ENCODE results near the gene TFEB.
"Not testable (repeated sequence)": the region's sequence is repeated elsewhere in the genome, so short reads cannot be mapped to it uniquely, and the experiment has no call there.

TFEB gene

DNA sequence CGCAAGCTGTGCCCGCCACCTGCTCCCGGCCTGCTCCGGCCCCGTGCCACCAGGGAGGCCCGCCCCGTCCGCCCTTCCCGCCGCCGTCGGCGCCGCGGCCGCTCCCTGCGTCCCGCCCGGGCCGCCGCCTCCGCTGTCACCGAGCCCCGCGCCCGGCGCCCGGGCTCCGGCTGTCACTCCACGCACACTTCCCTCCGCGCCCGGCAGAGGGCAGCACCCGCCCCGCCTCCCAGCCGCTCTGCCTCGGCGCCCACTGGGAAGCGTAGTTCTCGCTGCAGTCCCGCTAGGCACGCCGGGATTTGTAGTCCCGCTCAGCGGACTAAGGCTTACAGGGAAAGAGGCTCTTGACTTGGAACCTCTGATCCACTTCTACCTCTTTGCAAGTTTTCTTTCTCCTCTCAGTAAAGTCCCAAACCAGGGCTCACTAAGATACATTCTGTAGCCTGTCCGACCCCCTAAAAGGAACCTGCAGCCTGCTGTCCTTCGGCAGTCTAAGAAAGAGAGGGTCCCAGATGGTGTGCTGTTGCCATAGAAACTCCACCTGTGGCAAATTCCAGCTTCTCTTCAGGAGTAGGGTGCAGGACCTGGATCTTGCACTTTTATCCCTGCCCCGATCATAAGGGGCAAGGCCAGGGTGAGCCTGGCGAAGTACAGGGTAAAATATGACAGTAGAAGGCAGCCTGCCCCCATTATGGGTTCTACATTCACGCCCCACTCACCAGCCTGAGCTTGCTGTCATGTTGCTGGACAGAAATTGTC is at the start of gene TFEB:
TFEB (minus strand) TSS at position 182 of the 759 bp plus-strand sequence. CDS start 44,395 bp downstream, outside the sequence.
- DNase-seq = peak; percentile 89

DNA sequence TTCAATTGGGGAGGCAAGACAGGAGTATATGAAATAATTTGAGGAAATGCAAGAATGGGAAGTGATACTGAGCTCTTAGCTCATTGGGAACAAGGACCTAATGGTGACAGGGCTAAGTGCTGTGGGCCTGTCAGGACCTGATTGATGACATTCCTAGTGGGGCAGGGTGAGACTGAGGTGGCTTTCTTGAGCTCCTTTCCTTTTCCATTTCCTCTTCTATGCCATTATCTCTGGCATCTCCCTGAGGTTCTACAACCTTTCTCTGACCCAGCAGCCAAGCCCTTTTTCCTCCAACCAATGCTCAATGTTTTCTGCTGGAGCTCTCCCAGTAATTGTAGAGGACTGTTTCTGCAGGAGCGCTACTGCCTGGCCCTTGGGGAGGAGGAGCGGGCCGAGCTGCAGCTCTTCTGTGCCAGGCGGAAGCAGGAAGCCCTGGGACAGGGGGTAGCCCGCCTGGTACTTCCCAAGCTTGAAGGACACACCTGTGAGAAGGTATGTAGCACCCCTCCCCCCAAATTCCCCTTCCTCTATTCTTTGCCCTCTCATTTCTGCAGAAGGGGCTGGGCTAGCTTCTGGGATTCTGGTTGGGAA is 49.3 kb upstream of the TFEB start:
- DNase-seq = no peak

DNA sequence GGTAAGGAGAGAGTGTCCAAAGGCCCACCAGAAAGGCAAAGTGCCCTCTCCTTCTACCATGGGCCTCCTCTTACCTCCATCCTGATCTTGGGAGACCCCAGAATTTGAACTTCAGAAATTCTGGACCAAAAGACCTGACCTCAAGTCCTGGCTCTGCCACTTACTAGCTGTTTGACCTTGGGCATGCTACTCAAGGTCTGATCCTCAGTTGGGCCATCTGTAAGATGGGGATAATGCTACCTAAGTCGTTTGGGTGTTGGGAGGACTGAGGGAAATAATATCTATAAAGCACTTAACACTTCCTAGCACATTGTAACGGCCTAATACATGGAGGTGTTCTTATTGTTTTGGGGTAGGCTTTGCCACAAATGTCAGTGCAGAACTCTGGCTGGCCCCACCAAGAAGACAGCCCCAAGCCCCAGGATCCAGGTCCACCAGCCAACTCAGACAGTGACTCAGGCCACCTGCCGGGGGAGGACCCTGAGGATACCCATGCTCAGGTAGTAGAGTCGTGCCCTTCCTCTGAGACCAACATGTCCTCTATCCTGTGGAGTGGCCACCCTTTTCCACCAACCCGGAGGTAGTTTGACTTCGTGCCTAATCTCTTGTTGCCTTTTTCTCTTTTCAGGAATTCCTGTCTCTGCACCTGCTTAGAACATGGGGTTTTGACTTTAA is 47.8 kb upstream of the TFEB start:
- no peak for DNase-seq

DNA sequence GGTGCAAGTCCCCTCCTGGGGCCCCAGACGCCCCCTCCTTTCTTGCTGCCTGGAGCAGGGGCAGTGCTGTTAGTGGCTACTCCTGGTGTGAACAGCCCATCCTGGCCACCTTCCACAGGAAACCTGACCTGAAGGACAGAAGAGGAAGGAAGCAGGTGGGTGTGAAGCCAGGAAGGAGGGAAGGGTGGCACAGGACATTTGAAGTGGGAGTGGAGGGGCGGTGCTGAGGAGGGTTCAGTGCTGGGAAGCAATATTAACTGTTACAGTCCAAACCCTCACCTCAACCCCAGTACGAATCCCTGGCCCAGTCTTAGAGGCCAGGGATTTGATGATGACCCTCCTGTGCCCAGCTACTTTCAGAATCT is 45.9 kb upstream of the TFEB start:
- DNase-seq = peak; percentile 58

DNA sequence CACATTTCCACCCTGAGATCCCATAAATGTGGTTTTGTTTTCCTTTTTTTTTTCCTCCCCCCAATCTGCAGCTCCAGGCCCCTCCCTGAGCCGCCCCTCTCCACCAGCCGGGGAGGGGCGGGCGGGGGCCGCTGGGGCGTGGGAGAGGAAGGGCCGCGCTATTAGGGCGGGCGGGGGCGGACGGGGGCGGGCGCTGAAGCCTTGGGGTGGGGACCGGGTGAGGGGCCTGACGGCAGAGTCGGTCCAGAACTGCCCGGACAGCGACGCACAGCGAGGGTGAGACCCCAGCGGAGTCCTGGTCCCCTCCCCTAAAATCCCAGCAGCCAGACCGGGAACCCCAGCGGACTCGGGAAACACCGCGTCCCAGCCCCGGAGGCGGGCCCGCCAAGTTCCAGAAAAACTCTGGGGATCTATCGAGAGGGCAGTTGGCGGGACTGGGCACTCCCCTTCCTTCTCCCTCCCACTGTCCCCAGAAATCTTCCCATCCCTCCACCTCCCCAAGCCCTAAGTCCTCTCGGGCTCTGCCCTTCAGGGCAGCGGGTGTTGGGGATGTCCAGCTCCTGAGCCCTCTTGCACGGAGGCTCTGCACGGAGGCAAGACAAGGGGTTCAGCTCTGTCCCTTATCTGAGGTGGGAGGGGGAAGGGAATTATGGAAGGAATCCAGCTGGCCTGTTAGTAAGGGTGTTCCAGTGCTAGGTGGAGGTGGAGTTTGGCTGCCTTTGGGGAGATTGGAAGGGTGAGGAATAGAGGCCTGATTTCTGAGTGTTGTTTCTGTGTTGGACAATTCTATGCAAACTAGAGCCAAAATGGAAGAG is 45.4 kb upstream of the TFEB start, which contains the start of gene PRICKLE4:
PRICKLE4 (plus strand) TSS at position 232 of the 815 bp plus-strand sequence. CDS start 2,692 bp downstream, outside the sequence.
- DNase-seq = peak; percentile 58

DNA sequence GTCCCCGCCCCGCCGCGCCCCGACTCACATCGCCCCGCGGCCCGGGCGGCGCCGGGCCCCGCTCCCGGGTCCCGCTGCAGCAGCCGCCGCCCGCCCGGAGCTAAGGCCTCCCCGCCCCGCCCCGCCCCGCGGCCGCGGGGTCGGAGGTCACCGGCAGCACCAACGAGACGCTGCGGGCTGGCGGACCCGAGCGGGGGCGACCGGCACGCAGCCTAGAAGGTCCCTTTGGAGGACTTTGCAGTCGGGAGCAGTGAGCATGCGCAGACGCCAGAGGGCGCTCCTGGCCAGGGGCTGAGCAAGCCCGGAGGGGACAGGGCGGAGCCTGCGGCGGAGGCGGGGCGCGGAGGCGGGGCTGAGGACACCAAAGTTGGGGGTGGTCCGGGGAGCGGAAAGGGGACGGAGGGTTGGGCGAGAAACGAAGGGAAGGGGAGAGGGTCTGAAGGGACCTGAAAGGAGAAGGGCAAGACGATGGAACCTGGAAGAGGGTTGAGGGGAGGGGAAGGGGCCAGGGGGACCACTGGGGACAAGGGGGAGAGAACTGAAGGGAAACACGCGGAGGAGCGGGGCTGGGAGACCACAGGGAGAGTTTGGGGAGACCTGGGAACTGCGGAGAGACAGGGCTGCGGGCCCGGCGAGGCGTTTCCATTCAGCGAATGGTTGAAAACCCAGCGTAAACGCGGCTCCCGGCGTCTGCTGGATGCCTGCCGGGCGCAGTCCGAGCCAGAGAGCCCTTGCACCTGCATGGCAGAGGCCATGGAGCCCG is 44.6 kb upstream of the TFEB start, which contains the start of gene FRS3:
FRS3 (minus strand) TSS at position 113 of the 763 bp plus-strand sequence. CDS start 2,913 bp downstream, outside the sequence.
- DNase-seq = peak; percentile 93

DNA sequence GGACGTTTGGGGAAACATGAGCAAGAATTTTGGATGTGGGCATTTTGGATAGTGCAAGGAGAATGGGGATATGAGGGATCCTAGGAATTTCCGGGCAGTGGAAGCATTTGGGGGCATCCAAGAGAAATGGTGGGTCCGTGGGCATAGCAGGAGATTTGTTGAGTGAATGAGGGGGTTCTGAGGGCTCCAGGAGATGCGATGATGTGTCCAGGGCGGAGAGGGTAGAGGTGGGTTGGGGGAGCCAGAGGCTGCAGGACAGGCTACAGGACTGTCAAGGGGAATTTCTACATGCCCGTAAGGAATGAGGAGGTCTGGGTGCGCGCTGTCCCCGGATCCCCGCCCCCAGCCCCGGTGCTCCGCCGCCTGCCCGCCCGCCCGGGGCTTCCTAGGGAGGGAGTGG is 43.9 kb upstream of the TFEB start:
- no peak for DNase-seq

DNA sequence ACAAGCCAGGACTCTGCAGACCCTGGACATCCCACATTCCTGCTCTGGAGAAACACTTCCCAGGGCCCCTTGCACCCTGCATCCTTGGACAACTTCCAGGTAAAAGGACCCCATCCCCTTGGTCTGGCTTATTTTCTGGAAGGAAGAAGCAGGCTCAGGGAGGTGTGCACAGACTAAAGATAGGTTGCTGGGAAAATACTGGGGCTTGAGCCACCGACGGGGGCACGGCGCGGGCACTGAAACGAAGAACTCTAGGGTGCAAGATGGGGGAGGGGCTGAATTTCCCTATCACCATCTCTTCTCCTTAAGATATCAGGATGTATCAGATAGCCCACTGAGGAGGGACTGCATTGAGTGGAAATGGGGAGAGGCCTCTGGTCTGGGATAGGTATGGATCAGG is 43.5 kb upstream of the TFEB start:
- DNase-seq = no peak

DNA sequence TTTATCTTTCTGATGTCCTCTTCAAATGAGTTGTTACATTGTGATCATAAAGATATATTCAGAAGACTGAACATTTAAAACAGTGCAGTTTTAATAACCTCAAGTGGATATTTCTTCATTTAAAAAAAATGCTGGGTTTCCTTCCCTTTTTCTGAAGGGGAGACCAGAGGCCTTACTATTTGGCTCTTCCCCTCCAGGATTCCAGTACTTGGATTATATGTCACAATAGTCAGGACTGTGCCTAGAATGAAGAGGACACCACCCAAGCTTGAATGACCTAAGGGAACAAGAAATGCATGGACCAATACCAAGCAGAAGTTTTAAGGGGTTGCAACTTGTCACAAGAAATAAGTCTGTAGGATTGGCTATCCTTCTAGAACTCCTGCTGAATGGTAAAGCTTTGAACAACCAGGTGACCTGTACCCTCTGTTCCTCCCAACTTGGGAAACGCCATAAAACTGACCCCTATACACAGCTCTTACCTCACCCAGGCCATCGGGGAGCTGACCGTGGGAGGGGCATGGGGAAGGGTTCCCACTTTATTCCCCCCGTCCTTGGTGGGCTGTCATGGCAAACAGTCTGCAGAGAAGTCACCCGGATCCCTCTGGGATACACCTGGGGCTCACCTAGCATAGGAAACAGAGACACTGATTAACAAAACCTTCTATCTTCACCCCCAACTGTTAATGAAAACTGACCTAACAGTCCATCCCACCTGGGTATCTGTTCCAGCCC is 42.3 kb upstream of the TFEB start:
- no peak for DNase-seq

DNA sequence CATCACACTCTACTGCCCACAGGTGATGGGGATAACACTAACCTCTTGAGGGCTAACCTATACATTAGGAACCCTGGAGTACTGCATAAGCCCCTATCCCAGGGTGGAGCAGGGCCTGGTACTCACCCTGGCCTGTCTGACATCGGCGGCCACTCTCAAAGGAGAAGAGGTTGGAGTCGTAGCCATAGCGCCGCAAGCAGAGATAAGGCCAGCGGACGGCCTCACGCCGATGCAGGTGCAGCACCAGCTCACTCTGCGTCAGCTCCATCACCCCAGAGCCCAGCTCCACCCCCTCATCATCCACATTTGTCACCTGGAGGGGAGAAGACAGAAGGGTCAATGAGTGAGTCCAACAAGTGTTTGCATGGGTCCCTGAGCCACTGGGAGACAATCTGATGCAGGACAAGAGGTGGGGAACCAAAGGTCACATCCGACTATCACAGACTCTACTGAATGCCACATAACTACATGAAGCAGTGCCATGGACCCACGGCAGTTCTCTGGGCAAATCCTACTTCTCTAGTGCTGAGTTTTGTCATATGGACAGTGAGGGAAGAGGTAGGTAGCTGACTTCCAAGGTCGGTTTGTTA is 40.0 kb upstream of the TFEB start:
- DNase-seq = no peak

DNA sequence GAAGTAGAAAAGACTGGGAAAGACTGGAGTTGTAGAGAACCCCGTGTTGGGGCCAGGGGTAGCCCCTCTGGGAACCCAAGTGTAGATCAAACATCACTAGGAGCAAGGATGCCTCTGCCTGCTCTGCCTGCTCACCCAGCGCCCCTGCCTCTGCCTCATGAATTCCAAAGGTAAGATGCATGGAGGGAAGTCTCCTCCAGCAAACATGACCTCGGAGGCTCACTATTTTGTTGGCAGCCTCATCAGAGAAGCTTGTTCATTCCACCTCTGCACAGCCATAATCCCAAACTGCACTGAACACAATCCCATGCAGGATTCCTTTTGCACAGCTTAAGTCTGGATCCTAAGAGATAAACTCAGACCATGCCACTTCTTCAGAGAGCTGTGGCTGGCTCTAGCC is 39.4 kb upstream of the TFEB start:
- no peak for DNase-seq

DNA sequence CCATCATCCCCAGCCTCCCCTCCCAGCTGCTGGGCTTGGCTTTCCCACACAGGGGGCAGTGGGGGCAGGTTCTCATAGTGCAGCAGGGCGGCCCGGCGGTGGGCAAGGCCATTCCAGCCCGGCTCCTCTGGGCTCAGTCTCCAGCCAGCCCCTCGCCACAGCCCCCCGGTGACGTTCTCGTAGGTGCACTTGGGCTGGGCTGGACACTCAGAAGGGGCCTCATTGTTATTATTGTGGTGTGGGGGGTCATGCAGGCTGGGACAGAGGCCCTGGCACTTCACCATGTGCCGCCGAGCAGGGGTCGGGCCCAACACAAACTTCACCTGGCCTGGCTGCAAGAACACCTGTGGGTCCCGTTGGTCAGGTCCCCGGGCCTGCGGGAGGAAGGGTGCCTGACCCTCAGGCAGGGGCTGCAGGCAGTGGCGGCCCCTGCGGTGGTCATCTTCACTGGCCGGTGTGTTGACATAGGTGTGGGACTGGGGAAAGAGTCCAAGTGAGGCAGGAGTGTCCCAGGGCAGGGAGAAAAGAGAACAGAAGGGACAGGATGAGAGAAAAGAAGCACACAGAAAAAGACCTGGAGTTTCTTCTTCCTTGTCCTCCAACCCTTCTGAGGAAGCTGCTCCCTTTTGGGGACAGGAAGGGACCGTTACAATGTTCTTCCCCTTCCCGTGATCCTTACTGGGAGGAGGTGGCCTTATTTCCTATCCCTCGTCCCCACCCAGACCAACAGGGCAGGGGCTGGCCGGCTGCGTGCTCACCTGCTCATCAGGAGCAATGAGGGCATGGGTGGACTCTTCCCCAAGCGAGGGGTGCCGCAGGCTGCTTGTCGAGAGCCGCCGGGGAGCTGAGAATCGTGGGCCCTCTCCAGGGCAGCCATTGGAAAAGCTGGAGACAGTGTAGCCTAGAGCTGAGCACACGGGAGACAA is 35.9 kb upstream of the TFEB start:
- DNase-seq = no peak

DNA sequence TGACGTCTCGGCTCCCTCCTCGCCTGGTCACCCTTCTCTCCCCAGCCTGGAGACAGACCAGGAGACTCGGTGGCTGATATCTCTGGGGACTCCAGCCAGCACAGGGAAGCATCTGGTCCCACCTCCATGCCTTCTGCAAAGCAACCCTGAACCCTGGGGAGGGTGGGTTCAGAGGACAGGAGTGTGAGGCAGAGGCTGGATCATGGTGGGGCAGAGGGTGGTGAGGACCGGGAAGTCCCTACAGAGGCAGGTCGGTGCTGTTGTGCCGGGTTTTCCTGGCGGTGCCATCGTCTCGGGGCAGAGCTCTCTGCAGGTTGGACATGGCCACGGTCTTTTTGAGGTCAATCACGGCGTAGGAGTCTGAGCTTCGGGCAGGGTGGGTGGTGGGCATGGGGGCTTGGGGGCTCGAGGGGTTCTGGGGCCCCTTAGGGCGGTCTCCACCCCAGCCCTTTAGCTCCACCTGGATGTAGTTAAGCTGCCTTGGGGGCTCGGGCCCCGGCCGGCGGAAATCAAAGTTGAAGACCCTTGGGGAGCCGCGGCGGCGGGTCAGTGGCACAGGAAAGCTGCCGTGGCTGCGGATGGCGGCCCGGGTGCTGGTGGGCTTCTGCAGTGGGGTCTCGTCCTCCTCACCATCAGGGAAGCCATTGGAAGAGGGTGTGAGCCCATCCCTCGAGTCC is 35.1 kb upstream of the TFEB start:
- no peak for DNase-seq

DNA sequence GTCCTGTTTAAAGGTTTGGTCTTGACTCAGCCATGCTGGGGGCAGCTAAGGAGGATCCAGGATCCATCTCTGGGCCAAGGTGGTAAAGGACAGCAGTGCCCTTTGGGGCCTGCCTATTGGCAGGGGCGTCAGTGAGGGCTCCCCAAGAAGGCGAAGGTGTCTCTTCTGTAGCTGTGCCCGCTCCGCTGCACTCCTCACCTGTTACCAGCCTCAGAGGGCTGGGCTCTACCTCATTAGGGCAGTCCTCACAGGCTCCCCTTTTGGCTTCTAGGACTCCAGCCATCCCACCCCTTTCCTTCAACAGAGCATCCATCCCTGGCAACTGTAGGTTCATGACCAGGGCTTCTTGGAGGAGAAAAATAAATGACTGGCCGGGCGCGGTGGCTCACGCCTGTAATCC is 34.0 kb upstream of the TFEB start:
- no peak for DNase-seq

DNA sequence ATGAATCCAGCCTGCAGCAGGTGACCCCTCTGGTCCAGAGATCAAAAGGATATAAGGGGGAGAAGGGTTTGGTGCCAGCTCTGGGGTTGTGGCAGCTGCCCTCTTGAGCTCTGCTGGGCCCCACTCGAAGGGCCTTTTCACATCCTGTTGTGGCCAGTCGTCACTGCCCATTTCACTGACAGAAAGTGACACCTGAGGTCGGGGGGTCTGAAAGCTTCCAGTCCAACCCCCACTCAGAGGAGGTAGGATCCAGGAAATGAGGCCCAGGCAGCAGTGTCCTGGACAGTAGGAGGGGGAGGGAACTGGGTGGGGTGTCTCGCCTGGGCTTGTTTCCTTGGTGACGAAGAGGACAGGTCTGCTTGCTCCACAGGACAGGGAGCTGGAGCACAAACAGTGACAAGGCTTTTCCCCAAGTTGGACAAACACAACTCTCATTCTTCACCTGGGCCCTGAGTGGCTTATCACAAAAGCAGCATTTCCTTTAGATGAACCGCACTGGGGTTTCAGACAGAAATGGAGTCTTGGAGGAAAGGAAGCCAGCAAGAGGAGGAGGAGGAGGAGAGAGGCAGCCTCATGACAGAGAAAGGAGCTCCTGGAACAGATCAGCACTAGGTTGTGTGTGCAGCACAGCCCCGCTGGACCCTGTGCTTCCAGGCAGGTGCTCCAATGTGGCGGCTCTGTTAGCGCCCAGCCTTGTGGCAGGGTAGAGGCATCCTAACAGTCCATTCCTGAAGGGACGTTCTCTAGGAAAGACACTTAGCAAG is 33.3 kb upstream of the TFEB start:
- DNase-seq = peak; percentile 70

DNA sequence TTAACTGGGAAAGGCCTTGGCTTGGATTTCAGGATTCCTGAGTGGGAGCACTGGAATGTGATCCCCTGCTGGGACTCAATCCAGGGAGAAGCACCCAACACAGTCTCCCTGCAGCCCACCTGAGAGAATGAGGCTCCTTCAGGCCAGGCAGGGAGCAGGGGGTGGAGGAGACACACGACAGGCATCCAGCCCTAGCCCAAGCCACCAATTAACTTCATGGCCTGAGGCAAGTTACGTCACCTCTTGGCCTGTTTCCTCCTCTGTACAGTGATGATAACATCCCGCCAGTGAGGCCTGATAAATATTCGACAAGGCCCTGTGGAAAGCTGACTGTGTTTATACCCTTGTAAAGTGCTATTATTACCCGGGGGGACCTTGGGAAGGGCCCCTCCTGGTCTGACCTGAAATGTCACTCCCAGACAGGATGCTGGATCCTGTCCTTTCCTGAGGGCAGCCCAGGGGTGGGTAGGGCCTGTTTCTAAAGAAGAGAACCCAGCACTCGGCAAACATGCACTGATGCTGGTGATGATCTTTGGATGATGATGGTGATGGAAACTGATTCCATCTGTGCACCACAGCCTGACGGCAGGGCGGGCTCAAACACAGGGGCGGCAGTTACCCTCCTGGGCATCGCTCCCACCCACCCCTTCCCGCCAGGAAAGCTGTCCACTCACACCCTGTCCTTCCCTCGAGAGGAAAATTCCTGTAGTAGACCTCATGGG is 31.9 kb upstream of the TFEB start:
- peak; percentile 10 for DNase-seq

DNA sequence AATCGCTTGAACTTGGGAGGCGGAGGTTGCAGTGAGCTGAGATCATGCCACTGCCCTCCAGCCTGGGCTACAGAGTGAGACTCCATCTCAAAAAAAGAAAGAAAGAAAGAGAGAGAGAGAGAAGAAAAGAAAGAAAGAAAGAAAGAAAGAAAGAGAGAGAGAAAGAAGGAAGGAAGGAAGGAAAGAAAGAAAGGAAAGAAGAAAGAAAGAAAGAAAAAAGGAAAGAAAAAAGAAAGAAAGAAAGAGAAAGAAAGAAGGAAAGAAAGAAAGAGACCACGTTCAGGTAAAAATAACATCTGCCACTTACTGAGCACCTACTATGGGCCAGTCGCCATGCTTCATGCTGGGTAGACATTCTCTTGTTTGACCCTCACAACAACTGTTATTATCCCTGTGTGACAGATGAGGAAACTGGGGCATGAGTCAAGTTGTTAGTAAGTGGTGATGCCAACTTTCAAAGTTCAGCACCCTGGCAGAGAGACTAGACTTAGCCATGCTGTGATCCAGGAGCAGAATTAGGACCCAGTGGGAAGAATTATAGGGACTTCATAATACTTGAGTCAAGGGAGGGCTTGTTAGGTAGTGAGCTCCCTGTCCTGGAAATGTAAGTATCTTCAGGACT is 30.7 kb upstream of the TFEB start:
- not testable (repeated sequence) for DNase-seq
